Skeletal muscle satellite cell (primary cell): ENCODE results near the gene ARAP1.

ENCODE experiments used
- H3K27me3 ChIP-seq: 2 replicates; pipeline ENCODE4 v1.7.0; 2013; ENCODE audit warnings: low read length; ENCODE audit not compliant: control insufficient read depth, insufficient read depth
- H3K36me3 ChIP-seq: 2 replicates; pipeline ENCODE4 v1.7.0; 2013; ENCODE audit warnings: mild to moderate bottlenecking, control low read depth, low read length; ENCODE audit not compliant: insufficient read depth
- H3K4me1 ChIP-seq: 2 replicates; pipeline ENCODE4 v1.7.0; 2013; ENCODE audit warnings: low read length; ENCODE audit not compliant: control insufficient read depth, insufficient read depth
- H3K4me2 ChIP-seq: 2 replicates; pipeline ENCODE4 v1.7.0; 2013; ENCODE audit warnings: mild to moderate bottlenecking, low read length
- H3K4me3 ChIP-seq: 2 replicates; pipeline ENCODE4 v1.7.0; 2013; ENCODE audit warnings: low read length
- H3K9ac ChIP-seq: 2 replicates; pipeline ENCODE4 v1.7.0; 2013; ENCODE audit warnings: mild to moderate bottlenecking, low read depth, low read length, moderate library complexity
- H3K9me3 ChIP-seq: replicated peaks from 2 replicates; pipeline ENCODE4 v1.7.0; 2013; ENCODE audit warnings: mild to moderate bottlenecking, control low read depth, low read length

ARAP1 gene

GRCh38 chr11:72777755-72778278 lies 25.6 kb upstream of the ARAP1 start:
- H3K4me1 ChIP-seq: peaks cover 10% of the 10 kb centered on the region
- no peak overlapping the region for H3K9ac ChIP-seq
- no peaks in the 10 kb centered on the region for H3K9me3 ChIP-seq
- H3K4me2 ChIP-seq: no peak overlapping the region
- no peak overlapping the region for H3K4me3 ChIP-seq
- no peaks in the 10 kb centered on the region for H3K36me3 ChIP-seq
- H3K27me3 ChIP-seq: peaks cover 14% of the 10 kb centered on the region

- Histone ChIP-seq H3K9me3 (no peaks in the 10 kb centered on the region), H3K36me3 (no peaks in the 10 kb centered on the region), H3K27me3 (peaks cover 13% of the 10 kb centered on the region), H3K4me1 (peaks cover 14% of the 10 kb centered on the region), H3K9ac (no peak overlapping the region), H3K4me3 (no peak overlapping the region), H3K4me2 (no peak overlapping the region)
These were observed 24.9 kb upstream of the ARAP1 start for GRCh38 chr11:72776844-72777754.

GRCh38 chr11:72776117-72776843 lies 24.1 kb upstream of the ARAP1 start:
- Histone ChIP-seq H3K4me1 (peaks cover 18% of the 10 kb centered on the region), H3K4me3 (no peak overlapping the region), H3K36me3 (no peaks in the 10 kb centered on the region), H3K27me3 (peaks cover 10% of the 10 kb centered on the region), H3K9ac (no peak overlapping the region), H3K4me2 (no peak overlapping the region), H3K9me3 (no peaks in the 10 kb centered on the region)

GRCh38 chr11:72775288-72776110 lies 23.3 kb upstream of the ARAP1 start:
- no peak overlapping the region for H3K9ac ChIP-seq
- H3K4me3 ChIP-seq: no peak overlapping the region
- peaks cover 3% of the 10 kb centered on the region for H3K27me3 ChIP-seq
- H3K36me3 ChIP-seq: no peaks in the 10 kb centered on the region
- H3K9me3 ChIP-seq: no peaks in the 10 kb centered on the region
- H3K4me1 ChIP-seq: peaks cover 21% of the 10 kb centered on the region
- H3K4me2 ChIP-seq: no peak overlapping the region

- Histone ChIP-seq H3K4me1 (peaks cover 21% of the 10 kb centered on the region), H3K4me2 (no peak overlapping the region), H3K9ac (no peak overlapping the region), H3K9me3 (no peaks in the 10 kb centered on the region), H3K36me3 (no peaks in the 10 kb centered on the region), H3K27me3 (no peaks in the 10 kb centered on the region), H3K4me3 (no peak overlapping the region)
These were observed 22.3 kb upstream of the ARAP1 start for GRCh38 chr11:72774499-72774898.

- peak overlapping the region; percentile 4 for H3K4me2 ChIP-seq
- H3K4me3 ChIP-seq: no peak overlapping the region
- H3K4me1 ChIP-seq: peaks cover 21% of the 10 kb centered on the region
- no peaks in the 10 kb centered on the region for H3K9me3 ChIP-seq
- H3K36me3 ChIP-seq: no peaks in the 10 kb centered on the region
- no peaks in the 10 kb centered on the region for H3K27me3 ChIP-seq
- H3K9ac ChIP-seq: no peak overlapping the region
These were observed 21.5 kb upstream of the ARAP1 start for GRCh38 chr11:72773696-72774095.

GRCh38 chr11:72773291-72773690 lies 21.1 kb upstream of the ARAP1 start:
- H3K9me3 ChIP-seq: no peaks in the 10 kb centered on the region
- H3K36me3 ChIP-seq: no peaks in the 10 kb centered on the region
- H3K4me2 ChIP-seq: peak overlapping the region; percentile 12
- H3K27me3 ChIP-seq: no peaks in the 10 kb centered on the region
- no peak overlapping the region for H3K9ac ChIP-seq
- H3K4me1 ChIP-seq: peaks cover 21% of the 10 kb centered on the region
- H3K4me3 ChIP-seq: no peak overlapping the region

- Histone ChIP-seq H3K9me3 (no peaks in the 10 kb centered on the region), H3K4me2 (no peak overlapping the region), H3K4me1 (peaks cover 21% of the 10 kb centered on the region), H3K27me3 (no peaks in the 10 kb centered on the region), H3K9ac (no peak overlapping the region), H3K36me3 (no peaks in the 10 kb centered on the region), H3K4me3 (no peak overlapping the region)
These were observed 19.9 kb upstream of the ARAP1 start for GRCh38 chr11:72772059-72772458.

GRCh38 chr11:72771507-72771906 lies 19.3 kb upstream of the ARAP1 start:
- no peak overlapping the region for H3K9ac ChIP-seq

GRCh38 chr11:72770799-72771198 lies 18.6 kb upstream of the ARAP1 start:
- H3K36me3 ChIP-seq: no peaks in the 10 kb centered on the region

More at GRCh38 chr11:72771507-72771906, 19.3 kb upstream of the ARAP1 start:
- Histone ChIP-seq H3K36me3 (no peaks in the 10 kb centered on the region), H3K9me3 (no peaks in the 10 kb centered on the region), H3K27me3 (no peaks in the 10 kb centered on the region), H3K4me2 (no peak overlapping the region), H3K4me3 (no peak overlapping the region), H3K4me1 (peaks cover 21% of the 10 kb centered on the region)

GRCh38 chr11:72769680-72770079 lies 17.5 kb upstream of the ARAP1 start:
- Histone ChIP-seq H3K27me3 (no peaks in the 10 kb centered on the region), H3K9ac (no peak overlapping the region), H3K4me1 (peaks cover 21% of the 10 kb centered on the region), H3K9me3 (no peaks in the 10 kb centered on the region), H3K4me3 (no peak overlapping the region), H3K4me2 (no peak overlapping the region), H3K36me3 (no peaks in the 10 kb centered on the region)

More at GRCh38 chr11:72770799-72771198, 18.6 kb upstream of the ARAP1 start:
- peaks cover 21% of the 10 kb centered on the region for H3K4me1 ChIP-seq
- no peaks in the 10 kb centered on the region for H3K27me3 ChIP-seq
- H3K9me3 ChIP-seq: no peaks in the 10 kb centered on the region
- H3K9ac ChIP-seq: no peak overlapping the region
- H3K4me3 ChIP-seq: no peak overlapping the region
- no peak overlapping the region for H3K4me2 ChIP-seq
